ENCODE data around the gene SPRR5. TPM values are rescaled to one million over a fixed set of nuclear protein-coding genes. Genes with fewer than 3 reads are reported as not detected.

The SPRR5 gene
- not detected in 2 replicates for total RNA-seq

GRCh38 chr1:152946651-152947256 is at the start of gene SPRR5:
TSS of gene SPRR5 (plus strand) at chr1:152947206. CDS start at chr1:152948555, 1,349 bp downstream.

GRCh38 chr1:152907686-152908601 is 39.1 kb upstream of the SPRR5 start, which contains the start of gene IVL:
TSS of gene IVL (plus strand) at chr1:152908546. CDS start at chr1:152909798, 1,252 bp downstream.

GRCh38 chr1:152970495-152970894 is 23.5 kb downstream of the SPRR5 start, which contains the start of gene SPRR4:
TSS of gene SPRR4 (plus strand) at chr1:152970648. CDS start at chr1:152971891, 1,243 bp downstream.

GRCh38 chr1:152983743-152984142 is 36.7 kb downstream of the SPRR5 start, which contains the start of gene SPRR1A:
TSS of gene SPRR1A (plus strand) at chr1:152984081. CDS start at chr1:152985231, 1,150 bp downstream.

Other genes with a start within 250 kb of the SPRR5 start
- not detected in 2 replicates for gene LCE2A, start 248.9 kb upstream of the SPRR5 start, total RNA-seq
- gene LCE4A, start 239.0 kb upstream of the SPRR5 start, total RNA-seq, result not detected in 2 replicates
- not detected in 2 replicates for gene KPRP, start 189.2 kb upstream of the SPRR5 start, total RNA-seq
- not detected in 2 replicates for gene LCE1F, start 172.1 kb upstream of the SPRR5 start, total RNA-seq
- gene LCE1E, start 160.9 kb upstream of the SPRR5 start, total RNA-seq, result not detected in 2 replicates
- gene LCE1D, start 150.5 kb upstream of the SPRR5 start, total RNA-seq, result not detected in 2 replicates
- not detected in 2 replicates for gene LCE1C, start 140.6 kb upstream of the SPRR5 start, total RNA-seq
- not detected in 2 replicates for gene LCE1B, start 135.2 kb upstream of the SPRR5 start, total RNA-seq
- gene LCE1A, start 119.7 kb upstream of the SPRR5 start, total RNA-seq, result not detected in 2 replicates
- gene LCE6A, start 104.3 kb upstream of the SPRR5 start, total RNA-seq, result not detected in 2 replicates
- not detected in 2 replicates for gene LCE7A, start 87.2 kb upstream of the SPRR5 start, total RNA-seq
- not detected in 2 replicates for gene SMCP, start 68.9 kb upstream of the SPRR5 start, total RNA-seq
- gene IVL, start 38.7 kb upstream of the SPRR5 start, total RNA-seq, result not detected in 2 replicates
- not detected in 2 replicates for gene SPRR4, start 23.4 kb downstream of the SPRR5 start, total RNA-seq
- gene SPRR1A, start 36.9 kb downstream of the SPRR5 start, total RNA-seq, result not detected in 2 replicates
- not detected in 2 replicates for gene SPRR3, start 54.5 kb downstream of the SPRR5 start, total RNA-seq
- gene SPRR1B, start 84.0 kb downstream of the SPRR5 start, total RNA-seq, result not detected in 2 replicates
- gene SPRR2D, start 93.9 kb downstream of the SPRR5 start, total RNA-seq, result not detected in 2 replicates
- gene SPRR2A, start 110.3 kb downstream of the SPRR5 start, total RNA-seq, result not detected in 2 replicates
- gene SPRR2B, start 124.4 kb downstream of the SPRR5 start, total RNA-seq, result not detected in 2 replicates
- gene SPRR2E, start 147.3 kb downstream of the SPRR5 start, total RNA-seq, result not detected in 2 replicates
- gene SPRR2F, start 166.3 kb downstream of the SPRR5 start, total RNA-seq, result not detected in 2 replicates
- gene SPRR2G, start 203.7 kb downstream of the SPRR5 start, total RNA-seq, result not detected in 2 replicates

Data from cardiac ventricle fibroblast (primary cell).